Left hindlimb (tissue), 1 donor: ENCODE data around the gene PPARD.
"Not testable (repeated sequence)": the region's sequence is repeated elsewhere in the genome, so short reads cannot be mapped to it uniquely, and the experiment has no call there.

ENCODE experiments used
- DNase-seq: peaks from one replicate; pipeline ENCODE4 v3.0.0-alpha.2; 2018

PPARD gene

DNA sequence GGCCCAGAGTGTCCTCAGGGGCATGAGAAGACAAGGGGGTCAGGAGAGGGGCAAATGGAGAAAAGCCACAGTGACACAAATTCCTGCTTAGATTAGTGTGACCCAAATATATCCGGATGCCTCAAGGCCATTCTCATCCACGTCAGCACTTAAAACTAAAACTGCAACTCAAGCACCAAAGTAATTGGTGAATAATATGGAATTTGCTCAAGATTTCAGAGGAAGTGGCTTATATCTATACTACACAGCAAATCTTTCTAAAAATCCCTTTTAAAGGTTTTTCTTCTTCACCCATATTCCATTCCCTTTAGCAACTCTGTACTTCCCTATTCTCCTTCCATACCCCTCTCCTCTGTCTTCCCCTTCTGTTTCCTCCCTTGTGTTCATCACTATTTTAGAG, 29.6 kb upstream of the PPARD start:
- no peak for DNase-seq

DNA sequence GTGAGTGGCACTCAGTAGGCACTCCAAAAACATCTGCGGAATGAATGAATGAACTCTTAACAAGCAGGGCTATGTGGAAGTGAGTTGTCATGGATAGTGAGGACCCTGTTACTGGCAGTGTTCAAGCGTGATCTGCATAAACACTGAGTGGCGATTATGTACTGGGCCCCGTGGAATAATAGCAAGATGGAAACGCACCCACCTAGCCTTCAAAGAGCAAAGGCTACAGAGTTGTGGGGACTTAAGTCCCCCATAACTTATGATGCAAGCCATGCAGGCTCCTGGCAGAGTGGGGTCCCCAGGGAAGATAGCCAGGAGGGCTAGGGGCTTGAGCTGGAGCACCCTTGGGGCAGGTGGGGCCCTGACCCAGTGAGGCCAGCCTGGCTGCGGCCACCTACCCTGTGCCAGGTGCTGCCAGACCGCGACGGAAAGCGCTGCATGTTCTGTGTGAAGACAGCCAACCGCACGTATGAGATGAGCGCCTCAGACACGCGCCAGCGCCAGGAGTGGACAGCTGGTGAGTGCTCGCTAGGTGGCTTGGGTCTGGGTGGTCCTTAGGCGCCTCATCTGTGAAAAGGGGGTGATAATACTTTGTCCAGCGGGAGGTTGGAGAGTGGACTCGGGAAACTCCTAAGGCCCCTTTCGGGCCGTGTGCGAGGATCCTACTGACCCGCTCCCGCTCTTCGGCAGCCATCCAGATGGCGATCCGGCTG, 24.7 kb upstream of the PPARD start:
- no peak for DNase-seq

DNA sequence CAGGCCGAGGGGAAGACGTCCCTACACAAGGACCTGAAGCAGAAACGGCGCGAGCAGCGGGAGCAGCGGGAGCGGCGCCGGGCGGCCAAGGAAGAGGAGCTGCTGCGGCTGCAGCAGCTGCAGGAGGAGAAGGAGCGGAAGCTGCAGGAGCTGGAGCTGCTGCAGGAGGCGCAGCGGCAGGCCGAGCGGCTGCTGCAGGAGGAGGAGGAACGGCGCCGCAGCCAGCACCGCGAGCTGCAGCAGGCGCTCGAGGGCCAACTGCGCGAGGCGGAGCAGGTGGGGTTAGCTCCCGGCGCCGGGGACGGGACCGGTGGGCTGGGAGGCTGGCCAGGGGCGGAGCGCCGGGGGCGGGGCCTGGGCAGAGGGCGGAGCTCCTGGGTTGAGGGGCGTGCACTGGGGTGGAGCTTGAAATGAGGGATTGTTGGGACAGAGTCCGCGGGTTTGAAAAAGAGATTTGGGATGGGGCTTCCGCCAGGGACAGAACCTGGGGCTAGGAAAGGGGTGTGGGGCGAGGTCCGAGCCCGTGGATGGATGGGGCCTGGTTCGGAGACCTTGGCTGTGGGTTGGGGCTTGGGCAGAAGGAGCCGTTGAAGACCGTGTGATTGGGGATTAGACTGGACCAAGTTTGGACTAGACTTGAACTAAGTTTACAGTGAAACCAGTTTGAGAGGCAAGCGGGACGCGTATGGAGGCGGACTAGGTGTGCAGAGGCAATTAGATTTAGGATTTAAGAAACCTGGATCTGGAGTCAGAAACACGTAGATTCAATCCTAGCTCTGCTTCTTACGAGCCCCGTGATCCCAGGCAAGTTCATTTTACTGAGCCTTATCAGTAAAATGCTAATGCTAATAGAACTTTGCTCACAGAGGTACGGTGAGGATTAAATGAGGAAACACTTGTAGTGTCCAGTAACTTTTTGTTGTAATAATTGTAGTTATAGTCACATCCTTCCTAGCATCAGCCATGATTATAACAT, 23.9 kb upstream of the PPARD start:
- peak; percentile 91 for DNase-seq

DNA sequence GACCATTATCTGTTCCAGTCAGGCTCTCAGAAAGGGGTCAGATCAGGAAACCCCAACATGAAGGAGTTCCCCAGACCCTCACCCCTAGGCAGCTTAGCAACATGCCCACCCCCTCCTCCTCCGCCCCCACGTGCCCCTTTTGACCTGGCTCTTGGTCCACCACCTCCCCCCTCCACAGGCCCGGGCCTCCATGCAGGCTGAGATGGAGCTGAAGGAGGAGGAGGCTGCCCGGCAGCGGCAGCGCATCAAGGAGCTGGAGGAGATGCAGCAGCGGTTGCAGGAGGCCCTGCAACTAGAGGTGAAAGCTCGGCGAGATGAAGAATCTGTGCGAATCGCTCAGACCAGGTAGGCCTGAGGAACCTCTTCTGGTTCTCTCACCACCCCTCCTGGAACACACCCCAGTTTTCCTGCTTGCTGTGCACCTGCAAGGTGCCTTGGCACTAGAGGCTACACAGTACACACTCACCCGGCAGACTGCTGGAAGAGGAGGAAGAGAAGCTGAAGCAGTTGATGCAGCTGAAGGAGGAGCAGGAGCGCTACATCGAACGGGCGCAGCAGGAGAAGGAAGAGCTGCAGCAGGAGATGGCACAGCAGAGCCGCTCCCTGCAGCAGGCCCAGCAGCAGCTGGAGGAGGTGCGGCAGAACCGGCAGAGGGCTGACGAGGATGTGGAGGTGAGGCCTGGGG, 22.9 kb upstream of the PPARD start:
- no peak for DNase-seq

DNA sequence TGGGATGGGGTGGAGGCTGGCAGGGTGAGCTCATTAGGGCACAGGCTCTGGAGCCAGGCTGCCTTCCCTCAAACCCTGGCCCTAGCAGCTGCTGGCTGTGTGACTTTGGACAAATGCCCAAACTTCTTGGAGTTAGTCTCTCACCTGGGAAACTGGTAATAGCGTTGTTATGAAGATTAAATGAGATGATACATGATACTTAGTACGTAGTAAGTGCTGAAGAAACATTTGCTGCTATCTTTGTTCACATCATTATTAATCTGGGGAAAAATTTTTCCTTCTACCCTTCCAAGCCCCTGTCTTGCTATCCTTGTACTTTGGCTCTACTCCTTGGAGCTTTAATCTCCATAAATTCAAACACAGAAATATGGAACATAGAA, 22.3 kb upstream of the PPARD start:
- no peak for DNase-seq

DNA sequence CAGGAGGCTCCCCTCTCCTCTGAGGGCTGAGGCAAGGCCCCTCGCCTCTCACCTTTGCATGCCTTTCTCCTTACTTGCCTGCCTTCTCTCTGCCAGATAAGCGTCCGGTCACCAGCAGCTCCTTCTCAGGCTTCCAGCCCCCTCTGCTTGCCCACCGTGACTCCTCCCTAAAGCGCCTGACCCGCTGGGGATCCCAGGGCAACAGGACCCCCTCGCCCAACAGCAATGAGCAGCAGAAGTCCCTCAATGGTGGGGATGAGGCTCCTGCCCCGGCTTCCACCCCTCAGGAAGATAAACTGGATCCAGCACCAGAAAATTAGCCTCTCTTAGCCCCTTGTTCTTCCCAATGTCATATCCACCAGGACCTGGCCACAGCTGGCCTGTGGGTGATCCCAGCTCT, 21.3 kb upstream of the PPARD start:
- no peak for DNase-seq

DNA sequence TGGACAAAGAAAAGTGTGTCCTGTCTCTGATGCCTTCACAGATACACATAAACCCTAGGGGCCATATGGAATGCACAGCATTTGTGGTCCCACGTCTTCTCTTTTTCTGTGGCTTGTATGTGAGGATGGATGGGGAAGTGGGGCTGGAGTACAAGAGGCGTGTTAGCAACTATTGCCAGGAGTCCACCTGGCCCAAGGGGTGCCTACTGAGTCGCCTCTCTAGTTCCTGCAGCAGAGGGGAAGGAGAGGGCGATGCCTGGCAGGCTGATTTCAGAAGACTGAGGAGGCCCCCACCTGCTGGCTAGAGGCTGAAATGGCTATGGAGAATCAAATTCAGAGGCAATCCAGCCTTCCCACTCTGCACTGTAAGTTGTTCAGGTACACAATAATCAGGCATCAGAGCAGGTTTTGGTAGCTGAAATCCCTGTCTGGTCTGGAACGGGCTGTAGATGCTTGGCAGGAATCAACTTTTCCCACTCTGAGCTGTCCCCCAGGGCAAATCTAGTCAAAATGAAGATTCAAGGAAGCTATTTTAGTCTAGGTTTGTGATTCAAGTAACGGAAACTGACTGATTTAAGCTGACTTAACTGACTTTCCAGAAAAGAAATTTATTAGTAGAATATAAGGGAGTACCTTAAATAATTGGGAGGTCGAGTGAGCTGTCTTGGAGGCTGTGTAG, 14.9 kb upstream of the PPARD start:
- DNase-seq, result peak; percentile 72

DNA sequence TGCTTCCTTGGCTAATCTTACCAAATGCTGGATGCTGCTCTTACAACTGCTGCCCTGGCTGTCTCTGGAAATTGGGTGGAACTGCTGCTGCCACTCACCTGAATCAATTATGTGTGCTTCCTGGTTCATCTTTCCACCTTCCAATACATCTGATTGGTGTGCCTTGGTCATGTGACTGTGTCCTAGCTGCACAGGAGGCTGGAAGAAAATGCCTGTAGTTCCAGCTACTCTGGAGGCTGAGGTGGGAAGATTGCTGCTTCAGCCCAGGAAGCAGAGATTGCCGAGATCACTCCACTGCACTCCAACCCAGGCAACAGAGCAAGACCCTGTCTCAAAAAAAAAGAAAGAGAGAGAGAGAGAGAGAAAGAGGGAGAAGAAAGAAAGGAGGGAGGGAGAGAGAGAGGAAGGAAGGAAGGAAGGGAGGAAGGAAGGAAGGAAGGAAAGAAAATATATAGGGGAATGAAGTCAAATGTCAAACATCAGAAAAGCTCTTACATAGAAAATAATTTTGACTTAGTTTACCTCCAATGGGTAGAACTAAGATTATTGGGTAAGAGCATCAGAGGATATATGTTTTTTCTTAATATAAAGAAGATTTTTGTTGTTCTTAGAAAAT, 14.1 kb upstream of the PPARD start:
- DNase-seq, result no peak

DNA sequence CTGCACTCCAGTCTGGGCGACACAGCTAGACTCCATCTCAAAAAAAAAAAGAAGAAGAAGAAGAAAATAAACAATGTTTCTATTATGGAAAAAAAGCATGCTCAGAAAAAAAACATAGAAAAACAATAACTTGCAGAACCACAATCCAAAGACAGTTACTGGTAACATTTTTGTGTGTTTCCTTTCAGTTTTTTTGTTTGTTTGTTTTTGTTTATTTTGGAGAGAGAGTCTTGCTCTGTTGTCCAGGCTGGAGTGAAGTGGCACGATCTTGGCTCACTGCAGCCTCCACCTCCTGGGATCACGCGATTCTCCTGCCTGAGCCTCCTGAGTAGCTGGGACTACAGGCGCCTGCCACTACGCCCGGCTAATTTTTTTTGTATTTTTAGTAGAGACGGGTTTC, 13.4 kb upstream of the PPARD start:
- not testable (repeated sequence) for DNase-seq

DNA sequence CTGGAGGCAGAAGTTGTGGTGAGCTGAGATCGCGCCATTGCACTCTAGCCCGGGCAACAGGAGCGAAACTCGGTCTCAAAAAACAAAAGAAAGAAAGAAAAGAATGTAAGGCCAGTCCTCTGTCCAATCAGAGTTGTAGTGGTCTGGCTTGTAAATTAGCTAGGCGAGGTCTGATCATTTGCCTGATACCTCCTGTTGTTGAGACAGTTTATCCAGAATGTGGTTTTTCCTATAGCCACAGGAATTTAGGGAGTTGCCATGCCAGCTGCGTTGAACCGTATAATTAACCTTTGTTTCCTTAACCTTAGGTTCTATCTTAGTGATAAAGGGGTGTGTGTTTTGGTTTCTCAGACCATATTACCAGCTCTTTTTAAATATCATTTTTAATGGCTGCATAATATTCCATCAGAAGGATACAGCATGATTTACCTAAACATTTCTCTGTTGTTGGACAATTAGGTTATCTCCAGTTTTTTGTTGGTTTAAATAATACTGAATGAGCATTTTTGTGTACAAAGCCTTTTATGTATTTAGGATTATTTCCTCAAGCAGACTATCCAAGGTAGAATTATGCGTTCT, 11.7 kb upstream of the PPARD start:
- no peak for DNase-seq

DNA sequence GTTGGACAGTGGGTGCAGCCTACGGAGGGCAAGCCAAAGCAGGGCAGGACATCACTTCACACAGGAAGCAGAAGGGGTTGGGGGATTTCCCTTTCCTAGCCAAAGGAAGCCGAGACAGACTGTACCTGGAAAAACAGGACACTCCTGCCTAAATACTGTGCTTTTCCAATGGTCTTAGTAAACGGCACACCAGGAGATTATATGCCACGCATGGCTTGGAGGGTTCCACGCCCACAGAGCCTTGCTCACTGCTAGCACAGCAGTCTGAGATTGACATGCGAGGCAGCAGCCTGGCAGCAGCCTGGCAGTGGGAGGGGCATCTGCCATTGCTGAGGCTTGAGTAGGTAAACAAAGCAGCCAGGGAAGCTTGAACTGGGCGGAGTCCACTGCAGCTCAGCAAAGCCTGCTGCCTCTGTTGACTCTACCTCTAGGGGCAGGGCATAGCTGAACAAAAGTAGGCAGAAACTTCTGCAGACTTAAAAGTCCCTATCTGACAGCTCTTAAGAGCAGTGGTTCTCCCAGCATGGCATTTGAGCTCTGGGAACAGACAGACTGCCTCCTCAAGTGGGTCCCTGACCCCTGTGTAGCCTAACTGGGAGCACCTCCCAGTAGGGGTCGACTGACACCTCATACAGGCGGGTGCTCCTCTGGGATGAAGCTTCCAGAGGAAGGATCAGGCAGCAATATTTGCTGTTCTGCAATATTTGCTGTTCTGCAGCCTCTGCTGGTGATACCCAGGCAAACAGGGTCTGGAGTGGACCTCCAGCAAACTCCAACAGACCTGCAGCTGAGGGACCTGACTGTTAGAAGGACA, 10.1 kb upstream of the PPARD start:
- DNase-seq, result not testable (repeated sequence)

DNA sequence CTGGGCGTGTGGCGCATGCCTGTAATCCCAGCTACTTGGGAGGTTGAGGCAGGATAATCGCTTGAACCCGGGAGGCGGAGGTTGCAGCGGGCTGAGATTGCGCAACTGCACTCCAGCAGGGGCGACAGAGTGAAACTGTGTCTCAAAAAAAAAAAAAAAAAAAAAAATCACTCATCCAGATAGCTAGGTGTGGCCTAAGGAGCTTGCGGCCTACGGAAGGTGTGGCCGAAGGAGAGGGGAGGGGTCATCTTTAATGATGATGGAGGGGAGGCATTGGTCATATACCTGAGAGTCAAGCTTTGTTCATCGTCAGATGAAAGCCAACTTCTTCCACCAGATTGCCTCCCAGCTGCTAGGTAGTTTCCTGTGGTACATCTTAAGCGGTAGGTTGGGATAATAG, 801 bp upstream of the PPARD start:
- DNase-seq, result no peak

DNA sequence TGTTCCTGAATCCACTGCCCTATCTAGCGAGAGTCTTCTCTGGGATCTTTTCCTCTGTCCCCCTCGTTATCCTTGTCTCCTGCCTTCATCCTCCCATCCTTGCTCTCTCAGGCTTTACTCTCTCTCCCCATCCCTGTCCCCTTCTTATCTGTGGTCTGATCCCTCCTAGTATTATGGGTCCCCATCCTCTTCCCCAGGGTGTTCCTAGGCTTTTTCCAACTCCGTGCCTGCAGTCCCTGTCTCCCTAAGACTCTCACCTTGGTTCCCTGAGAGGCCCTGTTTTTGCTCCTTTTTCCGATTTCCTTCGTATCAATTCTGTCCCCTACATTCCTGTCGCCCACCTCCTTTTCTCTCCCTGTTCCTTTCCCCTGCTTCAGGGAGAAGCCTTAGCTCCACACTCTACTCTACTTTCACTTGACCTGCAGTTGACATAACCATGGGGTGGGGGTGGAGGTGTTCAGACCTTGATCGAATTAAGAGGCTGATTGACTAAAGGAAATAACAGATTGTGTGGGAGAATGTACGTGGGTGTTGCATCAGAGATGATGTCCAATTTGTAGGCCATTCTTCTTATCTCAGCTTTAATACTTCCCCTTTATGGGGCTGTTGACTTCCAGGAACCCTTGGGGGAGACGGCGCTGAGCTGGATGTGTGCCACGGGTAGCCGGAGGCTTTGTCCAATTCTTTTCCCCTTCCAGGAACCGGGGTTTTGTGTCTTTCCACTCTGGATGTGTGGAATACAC, 905 bp downstream of the PPARD start:
- DNase-seq, result no peak

DNA sequence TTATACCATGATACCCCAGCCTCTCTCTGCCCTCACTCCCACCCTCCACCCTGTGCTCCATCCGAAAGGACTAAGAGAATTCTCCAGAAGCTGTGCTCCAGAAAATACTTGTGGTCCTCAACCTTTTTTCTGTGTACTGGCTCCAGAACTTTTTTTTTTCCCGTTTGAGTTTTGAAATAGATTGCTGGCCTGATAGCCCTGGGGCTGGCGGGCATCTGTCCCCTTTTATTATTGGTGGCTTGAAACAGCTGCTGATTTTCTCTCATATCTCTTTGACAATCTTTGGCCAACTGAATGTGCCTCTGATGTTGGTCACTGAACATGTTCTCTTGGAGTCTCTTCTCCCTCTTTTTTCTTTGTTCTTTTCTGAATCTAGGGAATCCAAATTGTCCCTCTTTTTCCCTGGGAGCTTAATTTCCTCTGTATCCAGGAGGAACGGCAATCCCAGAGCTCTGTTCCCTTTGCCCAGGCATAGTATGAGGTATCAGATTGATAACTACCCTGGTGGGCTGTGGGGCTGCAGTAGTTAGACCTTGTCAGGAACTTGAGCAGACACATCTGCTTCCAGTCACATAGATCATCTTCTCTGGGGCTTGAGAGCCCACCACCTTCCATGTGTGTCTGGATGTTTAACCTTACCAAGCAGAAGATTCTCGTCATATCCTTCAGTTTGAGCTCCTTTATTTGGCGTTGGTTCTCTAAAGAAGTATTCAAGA, 1.6 kb downstream of the PPARD start:
- DNase-seq, result no peak

DNA sequence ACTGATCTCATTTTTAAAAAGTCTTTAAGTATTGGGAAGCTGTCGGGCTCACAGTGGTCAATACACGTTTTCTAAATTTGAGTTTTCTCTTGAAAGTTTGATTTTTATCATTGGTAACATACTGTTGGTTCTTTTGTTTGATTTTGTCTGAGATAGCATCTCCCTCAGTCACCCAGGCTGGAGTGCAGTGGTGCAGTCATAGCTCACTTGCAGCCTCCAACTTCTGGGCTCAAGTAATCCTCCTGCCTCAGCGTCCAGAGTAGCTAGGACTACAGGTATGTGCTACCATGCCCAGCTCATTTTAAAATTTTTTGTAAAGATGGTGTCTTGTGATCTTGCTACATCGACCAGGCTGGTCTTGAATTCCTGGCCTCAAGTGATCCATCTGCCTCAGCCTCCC, 9.1 kb downstream of the PPARD start:
- DNase-seq, result no peak

DNA sequence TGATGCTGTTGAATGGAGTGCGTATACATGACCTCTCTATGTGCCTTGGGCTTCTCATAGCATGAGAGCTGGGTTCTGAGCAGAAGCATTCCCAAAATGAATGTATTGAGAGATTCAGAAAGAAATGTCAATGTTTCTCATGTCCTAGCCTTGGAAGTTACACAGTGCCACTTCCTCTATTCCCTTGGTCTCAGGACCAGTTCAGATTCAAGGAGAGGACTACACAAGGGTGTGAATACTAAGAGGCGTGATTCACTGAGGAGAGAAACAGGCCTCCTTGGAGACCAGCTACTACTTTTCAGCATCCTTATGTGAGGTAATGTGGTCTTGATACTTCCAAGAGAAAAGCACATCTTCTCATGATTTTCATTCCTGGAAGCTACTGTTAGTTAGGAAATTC, 10.4 kb downstream of the PPARD start:
- no peak for DNase-seq

DNA sequence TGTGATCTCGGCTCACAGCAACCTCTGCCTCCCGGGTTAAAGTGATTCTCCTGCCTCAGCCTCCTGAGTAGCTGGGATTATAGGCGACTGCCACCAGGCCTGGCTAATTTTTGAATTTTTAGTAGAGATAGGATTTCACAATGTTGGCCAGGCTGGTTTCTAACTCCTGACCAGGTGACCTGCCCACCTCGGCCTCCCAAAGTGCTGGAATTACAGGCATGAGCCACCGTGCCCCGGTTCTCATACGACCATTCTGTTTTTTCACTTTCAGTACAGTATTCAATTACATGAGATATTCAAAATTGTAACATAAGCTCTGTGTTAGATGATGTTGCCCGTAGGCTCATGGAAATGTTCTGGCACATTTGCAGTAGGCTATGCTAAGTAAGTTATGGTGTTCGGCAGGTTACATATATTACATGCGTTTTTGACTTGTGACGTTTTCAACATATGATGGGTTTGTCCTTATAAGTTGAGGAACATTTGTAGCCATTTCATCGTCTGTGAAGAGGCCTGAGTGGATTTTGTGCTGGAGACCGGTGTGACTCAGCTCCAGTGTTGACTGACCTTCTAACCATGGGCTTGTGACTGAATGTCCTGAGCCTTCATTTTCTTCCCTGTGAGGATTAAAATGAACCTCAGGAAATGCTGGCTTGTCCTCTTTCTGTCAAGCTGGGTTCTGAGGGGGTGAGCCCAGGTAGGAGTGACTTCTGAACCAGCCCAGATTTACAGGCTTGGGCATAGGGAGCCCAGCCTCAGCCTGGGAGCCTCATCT, 12.2 kb downstream of the PPARD start:
- no peak for DNase-seq

DNA sequence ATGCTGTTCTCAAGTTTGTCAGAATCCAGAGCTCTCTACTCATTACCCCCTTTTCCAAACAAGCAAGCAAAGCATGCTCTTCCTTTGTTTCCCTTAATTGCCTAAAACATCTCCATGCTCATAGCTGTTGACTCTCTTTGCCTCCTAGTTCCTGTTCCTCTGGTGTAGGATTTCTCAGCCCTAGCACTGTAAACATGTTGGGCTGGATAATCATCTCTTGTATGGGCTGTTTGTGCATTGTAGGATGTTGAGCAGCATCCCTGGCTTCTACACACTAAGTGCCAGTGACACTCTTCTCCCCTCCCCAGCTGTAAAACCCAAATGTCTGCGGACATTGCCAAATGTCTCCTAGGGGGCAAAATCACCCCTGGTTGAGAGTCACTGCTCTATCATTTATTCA, 14.0 kb downstream of the PPARD start:
- DNase-seq, result peak; percentile 7

DNA sequence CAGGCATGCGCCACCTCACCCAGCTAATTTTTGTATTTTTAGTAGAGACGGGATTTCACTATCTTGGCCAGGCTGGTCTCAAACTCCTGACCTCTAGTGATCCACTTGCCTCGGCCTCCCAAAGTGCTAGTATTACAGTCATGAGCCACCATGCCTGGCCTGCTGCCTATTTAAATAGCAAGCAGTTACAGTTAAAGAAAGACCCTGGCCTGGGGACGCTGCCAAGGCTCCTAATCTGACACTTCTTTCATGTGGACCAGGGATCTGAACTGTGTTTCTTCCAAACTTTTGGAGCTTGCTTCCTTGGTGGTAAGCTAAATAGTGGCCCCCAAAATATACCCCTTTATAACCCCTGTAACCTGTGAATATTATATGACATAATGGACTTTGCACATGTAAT, 15.3 kb downstream of the PPARD start:
- peak; percentile 25 for DNase-seq
